Ovary (tissue), 9 donors: ENCODE measurements around the gene MYBPH. TPM values are rescaled to one million over a fixed set of nuclear protein-coding genes. Genes with fewer than 3 reads are reported as not detected.

Experiments used
- DNase-seq, 5 donors: peaks; one replicate each; pipeline ENCODE4 v3.0.0-alpha.2; 2019 to 2020
- H3K27ac ChIP-seq, 2 donors: fragments of 200-600 bp; one replicate each; pipeline versions ENCODE4 v1.5.1 to v1.8.0; 2019 to 2022
- H3K27me3 ChIP-seq: fragments of 200-600 bp; one replicate; pipeline ENCODE4 v1.8.0; 2022
- H3K36me3 ChIP-seq: fragments of 200-600 bp; sonication (generic); one replicate; pipeline ENCODE4 v1.5.1; 2019
- H3K4me1 ChIP-seq: one replicate; pipeline ENCODE4 v1.8.1; 2013; ENCODE audit warnings: mild to moderate bottlenecking, moderate library complexity; ENCODE audit not compliant: insufficient read depth
- H3K4me3 ChIP-seq: fragments of 200-600 bp; sonication (generic); one replicate; pipeline ENCODE4 v1.5.1; 2017
- H3K9me3 ChIP-seq, 2 donors: fragments of 200-600 bp in 1 of 2; sonication (generic) in 1 of 2; one replicate each; pipeline versions ENCODE4 v1.5.1 to v1.8.1; 2013 to 2019; ENCODE audit warnings: mild to moderate bottlenecking in 1 of 2, moderate library complexity in 1 of 2
- CTCF ChIP-seq, 3 donors: fragments of 450-650 bp in 2 of 3; fragments of 200-600 bp in 1 of 3; IDR thresholded peaks; one replicate each; pipeline versions ENCODE4 v1.5.1 to v1.8.0; 2016 to 2022; ENCODE audit warnings: antibody characterized with exemption in 3 of 3, mild to moderate bottlenecking in 1 of 3
- EP300 ChIP-seq: sonication (generic); formaldehyde crosslinking; IDR thresholded peaks from one replicate; pipeline ENCODE4 v1.6.1; 2017; ENCODE audit warnings: antibody characterized with exemption
- POLR2A ChIP-seq: fragments of 450-650 bp; IDR thresholded peaks from one replicate; pipeline ENCODE4 v1.6.1; 2017; ENCODE audit warnings: antibody characterized with exemption, mild to moderate bottlenecking, moderate library complexity
- WGBS, 3 donors: extraction: QIAGEN DNeasy Blood & Tissue Kit in 1 of 3; methylation state at CpG; one replicate each; pipeline versions ENCODE4 v1.1.5 to v1.1.7; 2013 to 2017; 5-methylcytosine and 5-hydroxymethylcytosine counted together
- intact Hi-C, 4 donors: fragments of 100-400 bp; cut with DNase I; formaldehyde crosslinking; loops; one replicate each; pipeline versions ENCODE4 v1.11.0 to v1.15.1; 2022 to 2023
- polyA plus RNA-seq, 2 donors: library from polyadenylated mRNA; stranded (reverse); fragments of 200-250 nt in 1 of 2; fragments of 350-450 nt in 1 of 2; fragmentation: Illumina TruSeq in 1 of 2; extraction: RNeasy Lipid Tissue Mini Kit (QIAGEN cat#74804) in 1 of 2; gene quantifications; one replicate each; pipeline ENCODE4 v1.2.3, GENCODE V29; 2013 to 2014
- total RNA-seq, 7 donors: library from RNA; depleted of rRNA in 2 of 7; stranded (reverse); fragments of >200 nt in 2 of 7; fragmentation: NEBNext Ultra II Directional in 3 of 7; extraction: Animal tissue kit (Norgen Biotek cat#: 25700) in 3 of 7; gene quantifications; one replicate each; pipeline versions ENCODE4 v1.1.0 to v1.2.4, GENCODE V29; 2016 to 2023
- donor health status: DM: no; HTN: no; CAD: no; lungs with moderate emphysema.
- donor health status: DM: no; HTN: no; CAD: no.
- donor health status: Bipolar disorder and iron deficiency.
- donor health status: DM: yes; HTN: yes; CAD: no.
- donor health status: DM: no; HTN: no; CAD: no.
- donor health status: DM: yes; HTN: yes; CAD: no.

The MYBPH gene
- total and polyA plus RNA-seq, 9 donors = 0.04 to 0.27 (median 0.17) TPM; not detected in 5

GRCh38 chr1:203153051-203153988 lies 22.3 kb downstream of the MYBPH start:
- no peaks in the 10 kb centered on the region for H3K4me1 ChIP-seq
- intact Hi-C loops = loop anchor here in 1 of 4 donors (5.0 kb wide), 1 partner anchor 1266 kb away; the partner anchor contains the start of gene SHISA4
- no peaks in the 10 kb centered on the region for H3K27me3 ChIP-seq
- H3K27ac ChIP-seq = no peak overlapping the region
- 70 to 85% (median 81%) methylated on average over 9 of the region's 9 CpGs for WGBS, 3 donors
- H3K4me3 ChIP-seq = no peak overlapping the region
- H3K36me3 ChIP-seq = no peaks in the 10 kb centered on the region
- H3K9me3 ChIP-seq = no peaks in the 10 kb centered on the region
- no peak for DNase-seq
- no peak for TF ChIP-seq EP300
- TF ChIP-seq POLR2A = no peak
- TF ChIP-seq CTCF (IDR thresholded peaks at IDR 0.05) = no peak

- H3K9me3 ChIP-seq = no peaks in the 10 kb centered on the region
- H3K36me3 ChIP-seq = no peaks in the 10 kb centered on the region
- TF ChIP-seq EP300 (no peak), POLR2A (no peak), CTCF (IDR thresholded peaks at IDR 0.05) (no peak)
- no peaks in the 10 kb centered on the region for H3K27me3 ChIP-seq
- H3K27ac ChIP-seq = no peak overlapping the region
- no peaks in the 10 kb centered on the region for H3K4me1 ChIP-seq
- 67 to 80% (median 68%) methylated on average over 9 to 10 of the region's 10 CpGs for WGBS, 3 donors
- no peak overlapping the region for H3K4me3 ChIP-seq
- intact Hi-C loops = loop anchor here in 1 of 4 donors (5.0 kb wide), 1 partner anchor 1265 kb away; the partner anchor contains the start of gene SHISA4
- DNase-seq = no peak
Measured at GRCh38 chr1:203152158-203153034, 23.2 kb downstream of the MYBPH start.

GRCh38 chr1:203151362-203152157 lies 24.1 kb downstream of the MYBPH start:
- Histone ChIP-seq H3K36me3 (no peaks in the 10 kb centered on the region), H3K27ac (no peak overlapping the region), H3K4me1 (no peaks in the 10 kb centered on the region), H3K9me3 (no peaks in the 10 kb centered on the region), H3K27me3 (no peaks in the 10 kb centered on the region), H3K4me3 (no peak overlapping the region)
- 47 to 60% (median 56%) methylated on average over 9 of the region's 9 CpGs for WGBS, 3 donors
- intact Hi-C loops = loop anchor here in 1 of 4 donors (5.0 kb wide), 1 partner anchor 1264 kb away; the partner anchor contains the start of gene SHISA4
- TF ChIP-seq CTCF (IDR thresholded peaks at IDR 0.05) (no peak), POLR2A (no peak), EP300 (no peak)
- DNase-seq = no peak
